GM18868 (cell line): ENCODE results near the gene KIF1A.
"Not testable (repeated sequence)": the region's sequence is repeated elsewhere in the genome, so short reads cannot be mapped to it uniquely, and the experiment has no call there.

Experiments used
- ATAC-seq: cut with Tn5 transposase; IDR thresholded peaks from one replicate; pipeline ENCODE4 v1.9.1; 2021; ENCODE audit warnings: mild to moderate bottlenecking, moderate library complexity; ENCODE audit not compliant: unreplicated experiment

Gene KIF1A

DNA sequence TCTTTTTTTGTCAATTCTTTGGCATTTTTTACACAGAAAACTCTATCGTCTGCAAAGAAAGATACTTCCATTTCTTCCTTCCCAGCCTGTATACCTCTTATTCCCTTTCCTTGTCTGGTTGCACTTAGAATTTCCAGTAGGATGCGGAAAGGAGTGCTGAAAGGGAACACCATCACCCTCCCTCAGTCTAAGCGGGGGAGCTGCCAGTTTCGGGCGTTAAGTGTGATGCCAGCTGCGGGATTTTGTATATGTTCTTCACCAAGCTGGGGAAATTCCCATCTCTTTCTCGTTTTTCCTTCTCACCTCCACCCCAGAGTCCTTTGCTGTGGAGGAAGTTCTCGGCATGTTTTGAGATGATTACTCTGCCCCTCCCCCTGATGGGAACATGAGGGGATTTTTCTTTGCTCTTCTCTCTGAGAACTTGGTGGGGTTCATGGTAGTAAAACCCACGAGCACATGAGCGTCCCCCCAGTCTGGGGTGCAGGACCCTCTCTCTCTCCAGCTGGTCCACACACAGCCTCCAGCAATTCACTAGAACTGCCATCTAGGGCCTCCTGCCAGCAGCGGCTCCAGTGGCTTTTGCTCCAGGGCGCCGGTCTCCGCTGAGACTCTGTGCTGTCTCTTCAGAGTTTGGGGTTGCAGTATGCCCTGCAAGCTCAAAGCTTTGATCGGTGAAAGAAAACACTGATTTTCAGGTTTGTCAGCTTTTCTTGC, 112.8 kb downstream of the KIF1A start:
- no peak for ATAC-seq

DNA sequence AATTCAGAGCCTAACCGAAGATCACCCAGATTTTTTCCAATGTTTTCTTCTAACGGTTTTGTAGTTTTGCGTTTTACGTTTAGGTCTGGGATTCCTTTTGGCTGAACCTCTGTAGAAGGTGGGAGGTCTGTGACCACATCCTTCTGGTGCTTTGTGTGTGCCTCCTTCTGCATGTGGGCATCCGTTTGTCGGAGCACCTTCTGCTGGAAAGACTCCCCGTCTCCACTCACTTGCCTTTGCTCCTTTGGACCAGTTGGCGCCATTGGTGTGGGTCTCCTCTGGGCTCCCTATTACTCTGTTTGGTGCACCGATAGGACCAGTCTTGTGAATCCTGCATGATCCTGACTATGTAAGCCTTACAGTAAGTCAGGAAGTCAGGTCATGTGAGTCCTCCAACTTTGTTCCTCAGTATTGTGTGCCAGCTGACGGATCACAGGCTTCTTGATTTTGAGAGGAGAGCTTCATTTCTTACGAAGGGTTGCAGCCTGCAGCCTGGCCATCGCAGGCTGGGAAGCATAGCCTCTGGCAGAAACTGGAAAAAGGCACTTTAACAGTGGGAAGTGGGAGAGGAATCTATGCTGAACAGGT, 114.7 kb downstream of the KIF1A start:
- ATAC-seq, result no peak

DNA sequence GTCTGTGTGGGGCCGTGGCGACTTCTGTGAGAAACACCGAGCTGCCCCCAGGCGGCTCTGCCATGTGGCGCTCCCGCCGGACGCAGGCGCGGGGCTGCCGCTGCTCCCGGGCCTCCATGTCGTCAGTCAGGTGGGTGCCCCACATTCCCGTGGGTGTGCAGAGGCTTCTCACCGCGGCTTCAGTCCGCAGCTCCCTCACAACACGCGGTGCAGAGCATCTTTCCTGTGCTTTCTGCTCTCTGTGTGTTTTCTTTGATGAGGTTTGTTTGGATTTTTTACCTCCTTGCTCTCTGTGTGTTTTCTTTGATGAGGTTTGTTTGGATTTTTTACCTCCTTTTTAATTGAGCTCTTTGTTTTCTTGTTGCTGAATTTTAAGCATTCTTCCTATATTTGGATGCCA, 115.4 kb downstream of the KIF1A start:
- no peak for ATAC-seq

DNA sequence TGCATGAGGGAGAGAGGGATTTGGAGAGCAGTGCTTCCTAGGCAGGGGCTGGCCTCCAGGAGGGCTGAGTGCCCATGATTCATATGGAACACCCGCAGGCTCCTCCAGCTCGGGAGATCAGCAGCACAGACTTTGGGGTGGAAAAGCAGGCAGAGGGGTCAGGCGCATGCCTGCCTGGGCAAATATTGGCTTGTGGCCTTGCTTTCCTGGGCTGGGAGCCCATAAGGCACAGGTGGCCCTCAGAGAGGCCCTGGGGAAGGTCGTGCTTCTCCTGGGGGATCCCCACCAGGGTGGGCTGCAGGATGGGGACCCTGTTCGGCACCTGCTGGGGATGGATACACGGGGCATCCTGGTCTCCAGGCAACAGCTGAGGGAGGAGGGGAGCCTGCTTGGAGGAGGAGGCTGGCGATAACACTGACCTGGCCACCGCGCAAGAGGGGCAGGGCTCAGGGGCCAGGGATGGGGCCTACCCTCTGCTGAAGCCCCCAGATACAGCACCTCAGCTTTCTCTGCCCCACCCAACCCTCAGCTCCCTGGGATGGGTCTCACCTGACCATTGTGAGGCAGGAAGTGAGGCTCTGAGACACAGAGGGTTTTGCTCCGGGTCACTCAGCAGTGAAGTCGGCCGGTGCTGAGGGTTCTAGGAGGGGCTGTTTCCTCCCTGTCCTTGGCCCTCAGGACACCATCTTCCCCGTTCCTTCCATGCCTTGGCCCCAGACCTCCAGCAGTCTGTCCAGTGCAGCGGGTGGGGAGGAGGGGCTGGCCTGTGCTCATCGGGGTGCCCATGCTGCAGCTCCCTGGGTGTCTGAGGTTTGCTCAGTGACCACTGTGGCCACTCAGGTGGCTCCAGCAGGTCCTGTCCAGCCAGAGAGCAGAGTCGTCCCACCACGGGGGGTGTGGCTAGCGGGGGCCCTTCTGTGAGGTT, 116.3 kb downstream of the KIF1A start:
- no peak for ATAC-seq

- ATAC-seq, result no peak
Observed at GRCh38 chr2:240702640-240703011, 117.4 kb downstream of the KIF1A start.

DNA sequence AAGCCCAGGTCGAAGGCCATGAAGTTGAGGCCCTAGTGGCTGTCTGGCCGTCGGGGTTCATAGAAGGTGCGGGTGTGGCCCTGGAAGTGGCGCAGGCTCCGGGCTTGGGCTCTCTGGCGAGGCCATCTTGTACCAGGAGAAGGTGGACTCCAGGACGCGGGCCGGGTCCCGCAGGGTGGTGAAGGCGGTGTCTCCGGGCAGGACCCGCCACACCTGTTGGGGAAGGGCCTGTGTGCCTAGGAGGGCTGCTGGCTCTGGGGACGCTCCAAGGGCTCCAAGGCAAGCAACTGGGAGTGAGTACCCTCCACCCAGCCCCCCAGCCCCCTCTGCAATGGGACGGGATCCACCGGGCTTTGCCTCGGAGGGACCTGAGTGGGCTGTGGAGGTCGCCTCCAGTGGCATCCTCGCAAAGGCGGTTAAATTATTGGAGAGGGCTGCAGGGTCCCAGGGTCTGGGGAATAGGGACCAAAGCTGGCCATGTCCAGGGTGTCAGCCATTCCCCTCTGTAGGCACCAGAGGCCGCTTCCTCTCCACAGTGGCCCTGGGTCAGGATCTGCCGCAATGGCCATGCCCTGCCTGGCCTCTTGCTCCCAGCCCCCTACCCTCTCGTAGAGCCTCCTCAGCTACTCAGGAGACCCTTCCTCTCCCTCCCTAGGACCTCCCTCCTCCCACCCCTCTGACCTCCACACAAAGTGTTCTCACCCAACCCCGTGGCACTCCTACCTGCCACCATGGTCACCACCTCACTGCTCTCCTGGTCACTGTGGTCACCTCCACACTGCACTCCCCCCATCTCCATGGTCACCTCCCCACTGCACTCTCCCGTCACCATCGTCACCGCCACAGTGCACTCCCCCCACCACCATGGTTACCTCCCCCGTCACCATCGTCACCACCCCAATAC, 118.0 kb downstream of the KIF1A start:
- ATAC-seq, result no peak

DNA sequence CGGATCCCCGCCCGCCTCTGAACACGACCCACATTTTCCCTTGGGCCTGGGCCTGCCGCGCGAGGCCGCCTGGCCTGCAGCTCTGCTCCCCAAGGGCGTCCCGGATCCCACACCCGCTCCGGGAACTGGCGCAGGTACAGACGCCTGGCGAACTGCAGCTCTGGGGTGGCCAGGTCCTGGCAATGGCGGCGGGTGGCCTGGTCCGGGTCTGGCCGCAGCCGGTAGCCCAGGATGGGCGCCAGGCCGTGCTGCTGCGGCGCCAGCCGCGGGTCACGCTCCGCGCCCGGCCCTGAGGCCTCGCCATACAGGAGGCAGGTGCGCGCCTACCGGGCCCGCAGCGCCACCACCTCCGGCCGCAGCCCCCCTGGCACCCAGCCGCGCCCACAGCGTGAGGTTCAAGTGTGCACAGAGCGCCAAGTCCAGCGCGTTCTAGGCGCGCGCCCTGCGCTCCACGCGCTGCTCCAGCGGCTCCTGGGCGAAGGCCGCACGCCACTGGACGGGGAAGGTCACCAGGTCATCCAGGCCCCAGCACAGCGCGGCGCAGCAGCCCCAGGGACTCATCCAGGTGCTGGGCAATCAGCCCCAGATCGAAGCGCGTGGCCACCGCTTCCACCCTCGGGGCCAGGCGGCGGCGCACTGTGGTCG, 118.8 kb downstream of the KIF1A start:
- ATAC-seq, result no peak

- ATAC-seq, result not testable (repeated sequence)
Observed at GRCh38 chr2:240700616-240701015, 119.4 kb downstream of the KIF1A start.

DNA sequence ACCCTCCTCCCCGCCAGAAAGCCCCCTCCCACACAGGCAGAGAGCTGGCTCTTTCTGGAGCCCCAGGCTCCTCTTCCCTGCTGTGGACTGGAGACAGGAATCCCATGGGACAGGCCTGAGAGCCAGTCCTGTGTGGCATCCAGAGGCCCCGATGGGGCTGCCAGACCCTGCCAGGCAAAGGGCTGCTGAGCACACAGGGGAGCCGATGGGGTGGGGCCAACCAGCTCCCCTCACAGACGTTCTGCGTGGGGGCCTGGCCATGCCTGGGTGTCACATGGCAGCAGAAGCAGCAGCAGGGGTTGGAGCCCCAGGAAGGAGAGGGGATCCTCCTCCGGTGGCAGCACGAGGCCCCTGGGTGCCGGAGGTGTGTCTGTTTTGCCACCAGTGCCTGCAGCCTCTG, 120.2 kb downstream of the KIF1A start:
- ATAC-seq, result not testable (repeated sequence)

GRCh38 chr2:240698852-240699561, 121.0 kb downstream of the KIF1A start:
- not testable (repeated sequence) for ATAC-seq

GRCh38 chr2:240696469-240696868, 123.5 kb downstream of the KIF1A start:
- not testable (repeated sequence) for ATAC-seq

GRCh38 chr2:240695593-240695992, 124.4 kb downstream of the KIF1A start:
- not testable (repeated sequence) for ATAC-seq

DNA sequence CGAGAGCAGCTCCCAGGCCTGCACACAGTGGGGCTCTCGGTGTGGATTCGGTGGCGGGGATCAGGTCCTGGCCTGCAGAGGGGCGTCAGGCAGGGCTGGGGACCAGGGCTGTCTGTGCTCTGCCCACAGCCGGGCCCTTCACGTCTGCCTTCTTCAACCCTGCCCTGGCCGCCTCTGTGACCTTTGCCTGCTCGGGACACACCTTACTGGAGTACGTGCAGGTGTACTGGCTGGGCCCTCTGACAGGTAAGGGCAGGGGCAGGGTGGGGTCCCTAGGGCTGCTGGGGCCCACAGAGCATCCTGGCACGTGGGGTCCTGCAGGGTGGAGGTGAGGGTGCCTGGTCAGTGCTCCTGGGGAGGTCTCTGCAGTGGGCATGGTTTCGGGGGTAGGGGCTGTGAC, 125.7 kb downstream of the KIF1A start:
- not testable (repeated sequence) for ATAC-seq

- ATAC-seq, result not testable (repeated sequence)
Observed at GRCh38 chr2:240692583-240693561, 127.1 kb downstream of the KIF1A start.

DNA sequence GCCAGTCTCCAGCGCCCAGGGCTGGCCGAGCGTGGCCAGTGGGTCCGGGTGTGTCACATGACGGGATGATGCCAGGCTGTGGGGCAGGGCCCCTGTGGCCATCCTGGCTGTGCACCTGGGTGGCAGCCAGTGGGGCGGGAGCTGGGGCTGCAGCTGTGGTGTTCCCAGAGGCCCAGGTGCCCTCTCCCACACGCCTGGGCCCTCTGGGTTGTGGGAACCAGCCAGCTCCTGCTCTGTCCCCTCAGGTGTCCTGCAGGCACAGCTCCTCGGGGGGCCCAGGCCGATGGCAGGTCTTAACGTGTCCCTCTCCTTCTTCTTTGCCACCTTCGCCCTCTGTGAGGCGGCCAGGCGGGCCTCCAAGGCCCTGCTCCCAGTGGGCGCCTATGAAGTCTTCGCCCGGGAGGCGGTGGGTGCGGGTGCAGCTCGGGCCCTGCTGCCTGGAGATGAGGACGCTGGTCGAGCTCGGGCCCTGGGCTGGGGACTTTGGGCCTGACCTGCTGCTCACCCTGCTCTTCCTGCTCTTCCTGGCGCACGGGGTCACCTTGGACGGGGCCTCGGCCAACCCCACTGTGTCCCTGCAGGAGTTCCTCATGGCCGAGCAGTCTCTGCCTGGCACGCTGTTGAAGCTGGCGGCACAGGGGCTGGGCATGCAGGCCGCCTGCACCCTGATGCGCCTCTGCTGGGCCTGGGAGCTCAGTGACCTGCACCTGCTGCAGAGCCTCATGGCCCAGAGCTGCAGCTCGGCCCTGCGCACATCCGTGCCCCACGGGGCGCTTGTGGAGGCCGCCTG, 128.2 kb downstream of the KIF1A start, which contains the start of gene AQP12A:
Gene AQP12A (plus strand): TSS at position 236 of the 790 bp plus-strand sequence. CDS start 48 bp downstream, at position 284.
- not testable (repeated sequence) for ATAC-seq

DNA sequence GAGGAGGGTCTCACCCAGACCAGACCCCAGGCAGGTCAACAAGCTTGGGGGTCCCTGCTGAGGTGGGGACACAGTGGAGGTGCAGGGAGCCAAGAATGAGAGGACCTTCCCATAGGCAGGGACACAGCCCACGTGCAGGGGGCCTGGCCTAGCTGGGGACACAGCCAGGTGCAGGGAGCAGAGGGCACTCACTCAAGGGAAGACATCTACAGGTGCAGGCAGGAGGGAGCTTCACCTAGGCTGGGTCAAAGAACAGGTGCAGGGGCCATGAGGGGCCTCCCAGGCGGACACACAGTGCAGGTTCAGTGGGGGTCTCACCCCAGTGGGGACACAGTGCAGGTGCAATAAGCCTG, 129.0 kb downstream of the KIF1A start:
- not testable (repeated sequence) for ATAC-seq

DNA sequence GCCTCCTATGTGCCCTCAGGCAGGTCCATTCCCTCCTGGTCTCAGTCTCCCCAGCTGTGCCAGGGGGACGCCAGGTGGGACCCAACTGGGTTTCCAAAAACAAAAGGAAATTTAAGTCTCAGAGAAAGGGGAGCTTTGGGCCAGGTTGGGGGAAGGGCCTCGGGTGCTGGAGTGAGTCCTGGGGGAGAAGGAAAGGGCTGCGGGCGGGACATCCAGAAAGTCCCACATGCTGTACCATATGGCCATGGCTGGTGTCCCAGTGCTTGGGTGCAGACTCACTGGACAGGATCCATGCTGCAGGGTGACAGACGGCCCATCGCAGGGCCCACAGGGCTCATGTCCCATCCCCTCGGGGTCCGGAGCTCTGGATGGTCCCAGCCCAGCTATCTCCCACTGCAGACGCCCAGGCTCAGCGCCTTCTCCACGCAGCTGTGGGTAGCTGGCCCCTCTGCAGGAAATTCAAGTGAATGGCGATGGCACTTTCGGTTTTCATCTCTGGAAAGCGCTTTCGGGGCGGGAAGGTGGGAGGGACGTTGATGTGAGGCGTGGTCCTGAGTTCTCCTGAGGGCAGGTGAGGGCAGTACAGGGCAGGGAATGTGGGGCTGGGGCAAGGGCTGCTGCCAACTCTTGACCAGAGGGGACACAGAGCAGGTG, 129.5 kb downstream of the KIF1A start:
- ATAC-seq, result not testable (repeated sequence)
